ENCODE results near the gene GCK.
"Not testable (repeated sequence)": the region's sequence is repeated elsewhere in the genome, so short reads cannot be mapped to it uniquely, and the experiment has no call there.

Gene GCK

DNA sequence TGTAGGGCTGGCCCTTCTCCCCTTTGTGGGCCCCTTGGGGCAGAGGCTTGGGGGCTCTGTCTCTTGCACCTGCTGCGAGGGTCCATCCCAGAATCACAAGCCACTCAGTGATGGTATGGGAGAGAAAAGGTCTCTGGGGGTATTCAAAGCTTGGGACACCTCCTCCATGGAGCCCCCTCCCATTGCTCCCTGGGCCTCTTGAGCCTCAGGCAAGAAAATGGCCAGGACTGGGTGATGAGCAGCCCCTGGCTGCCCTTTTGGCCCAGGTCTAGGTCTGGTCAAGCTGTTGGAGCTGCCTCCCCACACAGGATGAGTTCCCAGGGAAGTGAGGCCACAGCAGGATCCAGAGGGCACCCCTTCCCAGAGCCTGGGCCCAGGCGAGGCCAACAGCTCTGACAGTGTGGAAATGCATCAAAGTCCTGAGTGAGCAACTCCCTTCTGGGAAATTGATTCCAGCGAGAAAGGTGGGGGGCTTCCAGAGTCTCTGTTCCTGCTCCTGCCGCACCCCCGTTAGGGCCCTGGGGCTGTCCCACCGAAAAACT is 44.7 kb downstream of the GCK start:
- DNase-seq = no peak

DNA sequence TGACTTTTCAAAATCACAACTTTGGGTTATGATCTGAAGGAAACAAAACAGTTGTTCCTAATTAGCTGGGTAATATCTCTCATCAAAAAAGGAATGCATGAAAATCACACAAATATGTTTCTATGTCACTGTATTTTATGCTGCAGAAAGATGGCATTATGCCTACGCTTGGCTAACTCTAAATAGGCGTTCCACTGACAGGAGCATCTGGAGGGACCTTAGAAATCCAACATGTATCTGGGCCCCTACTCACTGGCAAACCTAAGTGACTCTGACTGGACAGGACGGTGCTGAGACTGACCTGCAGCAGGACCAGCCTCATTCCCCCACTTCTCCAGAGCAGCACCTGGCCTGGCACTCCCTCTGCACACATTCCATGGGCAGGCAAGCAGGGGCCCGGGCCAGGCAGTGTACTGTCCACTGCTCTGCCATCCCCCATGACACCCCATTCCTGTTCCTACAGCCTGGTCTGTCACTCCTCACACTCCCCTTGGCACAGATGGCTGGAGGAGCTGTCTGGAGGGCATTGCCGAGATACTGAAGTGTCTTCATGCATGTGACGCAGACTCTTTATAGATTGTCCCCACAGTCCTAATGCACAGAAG is 45.5 kb downstream of the GCK start:
- no peak for DNase-seq

DNA sequence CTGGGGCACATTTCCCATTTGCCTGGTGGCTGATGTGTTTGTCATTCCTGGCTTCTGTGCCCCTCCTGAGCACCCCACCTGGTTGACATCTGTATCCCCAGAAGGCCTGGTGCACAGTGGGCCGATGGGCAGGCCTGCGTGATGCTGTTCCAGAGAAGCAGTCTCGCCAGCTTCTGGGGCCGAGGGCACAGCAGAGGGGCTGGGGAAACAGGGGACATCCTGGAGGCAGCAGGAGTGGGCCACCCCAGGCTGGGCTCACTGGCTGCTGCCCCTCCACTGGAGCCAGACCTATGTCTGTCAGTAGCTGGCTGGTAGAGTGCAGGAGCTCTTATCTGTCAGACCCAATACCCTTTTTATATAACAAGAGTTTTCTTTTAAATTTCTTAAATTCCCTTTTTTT is 47.2 kb downstream of the GCK start:
- no peak for DNase-seq

DNA sequence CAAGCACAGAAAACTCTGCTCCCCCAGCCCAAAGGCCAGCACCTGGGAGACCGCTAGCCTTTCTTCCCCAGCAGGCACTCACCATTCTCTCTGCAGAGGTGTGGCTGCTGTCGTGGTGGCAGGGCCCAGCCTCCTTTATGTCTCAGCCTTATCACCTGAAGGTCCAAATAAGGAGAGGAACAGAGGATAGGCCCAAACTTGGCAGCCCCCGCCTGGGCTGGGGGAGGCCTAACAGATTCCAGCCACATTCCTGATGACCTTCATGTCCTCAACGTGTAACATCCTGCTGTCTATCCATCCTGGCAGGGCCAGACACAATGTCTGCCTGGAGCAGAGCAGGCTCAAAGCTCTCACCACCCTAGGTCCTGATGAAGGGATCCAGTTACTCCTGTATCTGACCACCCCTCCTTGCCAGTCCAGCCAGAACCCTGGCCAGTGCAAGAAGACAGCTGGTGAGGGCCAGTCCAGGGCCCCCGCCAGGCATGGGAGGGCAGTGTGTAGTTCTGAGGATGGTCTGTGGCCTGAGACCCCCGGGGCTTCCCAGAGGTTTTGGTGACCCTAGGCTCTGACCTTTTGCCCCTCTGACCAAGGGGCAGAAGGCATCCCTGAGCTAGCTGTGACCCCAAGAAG is 47.9 kb downstream of the GCK start, which contains the start of gene MYL7:
Gene MYL7 (minus strand): TSS at position 112 of the 630 bp plus-strand sequence. CDS start 27 bp downstream, at position 85.
- DNase-seq = no peak

DNA sequence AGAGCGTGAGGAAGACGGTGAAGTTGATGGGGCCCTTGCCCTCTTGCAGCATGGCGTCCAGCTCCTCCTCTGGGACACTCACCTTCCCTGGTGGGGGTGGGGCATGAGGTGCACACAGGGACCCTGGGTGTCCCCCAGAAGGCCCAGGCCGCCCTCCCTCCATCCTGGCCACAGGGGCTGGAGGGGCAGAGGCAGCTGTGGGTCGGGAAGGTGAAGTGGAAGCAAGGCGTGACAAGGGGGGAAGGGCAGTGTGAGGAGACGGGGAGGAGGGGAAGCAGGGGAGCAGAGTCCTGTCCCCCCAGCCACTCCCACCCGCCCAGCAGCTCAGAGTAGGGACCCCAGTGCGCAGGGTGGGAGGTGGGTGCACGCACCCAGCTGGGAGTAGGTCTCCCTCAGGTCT is 48.9 kb downstream of the GCK start:
- DNase-seq = no peak

DNA sequence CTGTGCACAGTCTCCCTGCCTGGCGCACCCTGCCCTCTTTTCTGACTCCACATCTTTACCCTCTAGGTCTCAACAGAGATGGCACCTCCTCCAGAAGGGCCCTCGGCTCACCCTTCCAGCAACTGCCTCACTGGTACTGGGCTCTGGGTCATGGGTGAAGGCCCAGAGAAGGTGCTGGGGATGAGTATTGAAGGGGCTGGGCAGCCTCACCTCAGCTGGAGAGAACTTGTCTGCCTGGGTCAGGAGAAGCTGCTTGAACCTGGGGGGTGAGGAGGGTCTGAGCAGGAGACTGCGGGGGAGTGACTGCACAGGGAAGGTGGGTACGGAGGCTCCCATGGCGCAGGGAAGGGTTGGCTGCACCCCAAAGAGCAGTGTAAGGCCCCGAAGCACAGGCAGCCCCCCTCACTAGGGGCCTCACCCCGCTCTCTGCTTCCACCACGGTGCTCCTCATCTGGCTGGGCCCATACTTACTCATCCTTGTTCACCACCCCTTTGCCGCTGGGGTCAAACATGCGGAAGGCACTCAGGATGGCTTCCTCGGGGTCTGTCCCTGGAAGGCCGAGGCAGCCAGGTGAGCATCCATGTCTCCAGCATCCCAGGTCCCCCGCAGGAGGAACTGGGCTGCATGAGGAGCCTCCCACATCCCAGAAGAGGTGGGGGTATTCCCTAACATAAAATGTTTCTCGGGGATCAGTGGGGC is 49.8 kb downstream of the GCK start:
- DNase-seq = no peak

DNA sequence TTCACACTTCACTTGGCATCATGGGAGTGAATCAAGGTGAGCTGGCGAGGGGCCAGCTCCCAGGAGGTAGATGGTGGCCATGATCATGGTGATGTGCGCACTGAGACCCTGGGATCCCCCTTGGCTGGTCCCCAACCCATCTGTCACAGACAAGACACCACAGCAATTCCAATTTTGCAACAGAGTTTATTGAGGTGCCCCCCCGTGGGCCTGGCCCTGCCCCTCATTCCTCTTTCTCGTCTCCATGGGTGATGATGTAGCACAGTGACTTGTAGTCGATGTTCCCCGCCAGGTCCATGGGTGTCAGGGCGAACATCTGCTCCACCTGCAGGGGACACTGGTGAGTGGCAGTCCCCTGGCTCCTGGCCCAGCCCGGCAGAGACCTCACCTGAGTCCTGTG is 50.5 kb downstream of the GCK start:
- DNase-seq = no peak

DNA sequence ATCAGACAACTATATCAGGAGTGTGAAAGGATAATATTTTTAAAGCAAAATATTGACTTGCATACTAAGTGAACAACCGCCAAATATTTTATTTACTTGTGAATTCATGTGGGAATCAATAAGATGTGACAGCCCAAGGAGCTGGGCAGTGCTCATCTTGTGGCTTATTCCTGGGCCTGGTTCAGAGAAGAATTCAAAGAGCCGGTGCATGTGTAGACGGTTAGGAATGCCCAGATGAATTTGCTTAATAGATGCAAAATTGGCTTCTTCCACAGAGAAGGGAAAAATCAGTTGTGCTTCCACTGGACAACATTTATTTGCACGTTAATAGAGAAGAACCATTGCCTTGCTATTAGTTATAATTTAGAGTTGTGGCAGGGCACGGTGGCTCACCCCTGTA is 52.5 kb downstream of the GCK start:
- DNase-seq = no peak

DNA sequence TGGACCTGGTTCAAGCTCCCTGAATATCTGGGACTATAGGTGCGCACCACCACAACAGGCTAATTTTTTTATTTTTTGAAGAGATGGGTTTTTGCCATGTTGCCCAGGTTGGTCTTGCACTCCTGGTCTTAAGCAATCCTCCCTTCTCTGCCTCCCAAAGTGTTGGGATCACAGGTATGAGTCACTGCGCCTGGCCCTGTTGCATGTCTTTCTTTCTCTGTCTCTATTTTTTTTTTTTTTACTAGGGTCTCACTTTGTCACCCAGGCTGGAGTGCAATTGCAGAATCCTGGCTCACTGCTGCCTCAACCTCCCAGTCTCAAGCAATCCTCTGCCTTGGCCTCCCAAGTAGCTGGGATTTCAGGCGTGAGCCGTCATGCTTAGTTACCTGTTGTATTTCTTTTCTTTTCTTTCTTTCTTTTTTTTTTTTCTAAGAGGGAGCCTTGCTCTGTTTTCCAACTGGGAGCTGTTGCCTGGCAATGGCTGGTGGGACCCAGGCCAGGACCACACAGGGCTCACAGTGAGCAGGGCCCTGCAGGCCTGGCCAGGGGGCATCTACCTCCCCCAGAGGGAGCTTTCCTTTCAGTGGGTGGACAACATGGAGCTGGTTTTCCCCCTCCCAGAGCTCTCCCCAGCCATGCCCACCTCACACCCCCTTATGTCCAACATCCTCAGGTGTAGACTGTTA is 54.2 kb downstream of the GCK start:
- no peak for DNase-seq

DNA sequence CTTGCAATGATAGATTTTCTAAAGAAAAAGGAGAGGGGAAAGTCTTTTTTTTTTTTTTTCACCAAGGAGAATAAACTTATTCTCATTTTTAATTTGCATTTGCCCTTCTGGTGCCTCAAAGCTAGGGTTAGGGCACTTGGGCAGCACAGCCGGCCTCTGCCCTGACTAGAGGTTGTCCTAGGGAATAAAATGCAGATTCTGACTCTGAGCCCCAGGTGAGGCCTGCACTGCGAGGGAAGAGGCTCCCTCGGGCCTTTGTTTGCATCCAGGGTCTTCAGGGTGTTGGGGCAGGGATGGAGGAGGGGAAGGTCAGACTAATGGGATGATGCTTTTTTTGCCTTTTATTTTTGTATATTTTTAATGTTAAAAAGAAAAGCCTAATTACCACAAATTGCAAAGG is 55.9 kb downstream of the GCK start:
- no peak for DNase-seq

DNA sequence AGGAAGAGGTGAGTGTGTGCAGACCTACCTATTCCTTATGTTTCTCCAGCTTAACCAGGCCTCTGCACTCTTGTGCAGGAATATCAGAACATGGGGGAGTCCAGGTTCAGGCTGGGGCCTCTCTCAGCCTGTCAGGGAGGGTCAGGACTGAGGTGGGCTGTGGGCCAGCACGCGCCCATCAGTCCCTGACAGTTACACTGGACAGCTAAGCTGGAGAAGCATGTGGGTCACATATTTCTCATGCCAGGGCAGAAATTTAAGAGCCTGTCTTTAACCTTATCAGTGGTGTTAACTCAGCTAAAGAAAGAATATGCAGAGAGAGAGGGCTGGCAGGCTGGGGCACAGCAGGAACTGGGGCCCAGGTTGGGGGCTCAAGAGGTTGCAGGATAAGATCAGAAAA is 57.2 kb downstream of the GCK start:
- DNase-seq = no peak

DNA sequence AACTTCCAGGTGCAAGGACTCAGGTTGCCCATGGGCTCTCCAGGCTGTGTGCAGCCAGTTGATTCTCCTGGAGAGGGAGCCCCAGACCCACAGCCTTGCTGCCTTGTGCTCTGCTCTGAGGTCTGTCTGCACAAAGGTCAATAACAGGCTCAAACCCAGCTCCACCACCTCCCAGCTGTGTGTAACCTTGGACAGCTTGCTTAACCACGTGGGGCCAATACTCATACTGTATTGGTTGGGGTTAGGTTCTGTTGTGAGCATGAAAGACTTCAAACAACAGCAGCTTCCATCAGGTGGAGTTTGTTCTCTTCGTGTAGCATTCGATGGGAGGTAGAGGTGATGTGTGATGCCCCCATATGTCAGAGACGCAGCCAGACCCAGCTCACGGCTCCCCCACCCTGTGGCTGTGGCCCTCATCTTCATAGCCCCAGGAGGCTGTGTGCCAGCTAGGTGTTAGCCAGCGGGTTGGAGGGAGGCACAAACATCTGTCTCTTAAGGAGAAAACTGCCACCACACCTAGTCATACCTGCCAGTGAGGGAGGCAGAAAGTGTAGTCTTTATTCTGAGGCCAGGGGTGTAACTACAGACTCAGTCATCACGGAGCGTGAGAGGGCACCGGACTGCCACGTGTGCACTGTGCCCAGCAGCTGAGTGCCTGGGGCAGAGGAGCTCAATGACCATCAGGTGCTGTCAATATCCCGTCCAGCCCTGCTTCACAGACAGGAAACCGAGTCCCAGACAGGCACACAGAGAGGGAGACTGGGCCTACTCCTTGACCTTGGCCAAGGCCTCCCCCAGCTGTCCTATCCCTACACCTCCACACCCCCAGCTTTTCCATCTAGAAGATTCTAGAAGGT is 57.8 kb downstream of the GCK start:
- no peak for DNase-seq

DNA sequence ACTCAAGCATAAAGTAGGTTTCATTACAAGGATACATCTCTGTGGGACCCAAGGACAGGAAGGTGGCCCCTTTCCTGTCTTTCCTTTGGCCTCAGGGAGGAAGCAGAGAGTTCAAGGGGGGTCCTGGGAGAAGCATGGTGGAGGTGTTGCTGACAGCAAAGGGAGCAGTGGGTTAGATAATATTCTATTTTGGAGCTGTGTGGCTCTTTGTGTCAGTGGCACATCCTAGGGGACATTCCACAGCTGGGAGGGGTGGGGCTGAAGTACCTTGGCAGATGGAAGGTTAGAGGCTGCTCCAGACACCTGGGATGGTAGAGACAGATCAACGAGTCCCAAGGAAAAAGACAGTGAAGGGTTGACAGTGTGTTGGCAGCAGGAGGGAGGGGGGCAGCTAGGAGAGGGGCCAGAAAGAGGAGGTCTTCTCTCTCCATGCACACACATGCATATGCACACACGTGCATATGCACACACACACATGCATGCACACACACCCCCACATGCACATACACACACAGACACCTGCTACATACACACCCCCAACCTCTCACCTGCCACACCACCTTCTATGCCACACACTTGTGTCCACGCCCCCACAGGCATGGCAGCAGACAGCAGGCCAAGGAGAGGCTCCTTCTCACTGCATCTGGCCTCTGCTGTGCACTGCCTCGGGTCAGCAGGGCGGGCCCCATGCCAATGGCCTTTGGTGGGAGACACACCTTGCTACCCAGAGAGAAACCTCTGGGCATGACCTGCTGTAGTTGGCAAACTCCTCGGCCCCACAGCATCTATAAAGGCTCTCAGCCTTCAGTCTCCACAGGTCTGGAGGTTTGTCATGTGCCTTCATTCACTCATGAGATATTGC is 60.3 kb downstream of the GCK start:
- DNase-seq = no peak

DNA sequence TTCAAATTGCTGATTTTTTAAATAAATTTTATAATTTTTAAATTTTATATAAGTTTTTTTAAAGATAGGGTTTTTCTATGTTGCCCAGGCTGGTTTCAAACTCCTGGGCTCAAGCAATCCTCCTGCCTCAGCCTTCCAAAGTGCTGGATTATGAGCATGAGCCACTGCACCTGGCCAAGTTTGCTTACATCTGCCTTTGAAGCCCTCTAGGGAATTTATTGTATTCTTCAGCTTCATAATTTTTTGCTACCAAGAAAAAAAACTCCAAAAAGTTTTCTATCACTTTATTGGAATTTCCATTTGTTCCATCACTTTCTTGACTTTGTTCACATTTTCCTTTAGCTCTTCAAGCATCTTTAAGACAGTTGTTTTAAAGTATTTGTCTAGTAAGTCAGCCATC is 62.1 kb downstream of the GCK start:
- DNase-seq = no peak

DNA sequence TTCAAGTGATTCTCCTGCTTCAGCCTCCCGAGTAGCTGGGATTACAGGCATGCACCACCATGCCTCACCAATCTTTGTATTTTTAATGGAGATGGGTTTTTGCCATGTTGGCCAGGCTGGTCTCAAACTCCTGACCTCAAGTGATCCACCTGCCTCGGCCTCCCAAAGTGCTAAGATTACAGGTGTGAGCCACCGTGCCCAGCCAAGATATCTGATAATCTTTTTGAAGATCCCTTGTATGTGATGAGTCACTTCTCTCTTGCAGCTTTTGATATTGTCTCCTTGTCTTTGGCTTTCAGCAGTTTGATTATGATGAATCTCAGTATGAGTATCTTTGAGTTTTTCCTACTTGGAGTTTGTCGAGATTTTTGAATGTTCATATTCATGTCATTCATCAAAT is 62.7 kb downstream of the GCK start:
- DNase-seq = not testable (repeated sequence)

DNA sequence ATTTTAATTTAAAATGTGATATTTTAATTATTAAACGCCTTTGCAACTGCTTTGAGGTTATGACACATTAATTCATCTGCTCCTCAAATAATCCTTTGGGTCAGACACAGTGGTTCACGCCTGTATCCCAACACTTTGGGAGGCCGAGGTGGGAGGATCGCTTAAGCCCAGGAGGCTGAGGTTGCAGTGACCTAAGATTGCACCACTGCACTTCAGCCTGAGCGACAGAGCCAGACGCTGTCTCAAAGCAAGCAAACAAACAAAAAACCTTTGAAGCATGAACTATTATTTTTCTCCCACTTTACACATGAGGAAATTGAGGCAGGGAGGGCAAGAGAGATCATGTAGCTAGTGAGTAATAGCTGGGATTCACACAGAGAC is 64.4 kb downstream of the GCK start:
- DNase-seq = no peak

DNA sequence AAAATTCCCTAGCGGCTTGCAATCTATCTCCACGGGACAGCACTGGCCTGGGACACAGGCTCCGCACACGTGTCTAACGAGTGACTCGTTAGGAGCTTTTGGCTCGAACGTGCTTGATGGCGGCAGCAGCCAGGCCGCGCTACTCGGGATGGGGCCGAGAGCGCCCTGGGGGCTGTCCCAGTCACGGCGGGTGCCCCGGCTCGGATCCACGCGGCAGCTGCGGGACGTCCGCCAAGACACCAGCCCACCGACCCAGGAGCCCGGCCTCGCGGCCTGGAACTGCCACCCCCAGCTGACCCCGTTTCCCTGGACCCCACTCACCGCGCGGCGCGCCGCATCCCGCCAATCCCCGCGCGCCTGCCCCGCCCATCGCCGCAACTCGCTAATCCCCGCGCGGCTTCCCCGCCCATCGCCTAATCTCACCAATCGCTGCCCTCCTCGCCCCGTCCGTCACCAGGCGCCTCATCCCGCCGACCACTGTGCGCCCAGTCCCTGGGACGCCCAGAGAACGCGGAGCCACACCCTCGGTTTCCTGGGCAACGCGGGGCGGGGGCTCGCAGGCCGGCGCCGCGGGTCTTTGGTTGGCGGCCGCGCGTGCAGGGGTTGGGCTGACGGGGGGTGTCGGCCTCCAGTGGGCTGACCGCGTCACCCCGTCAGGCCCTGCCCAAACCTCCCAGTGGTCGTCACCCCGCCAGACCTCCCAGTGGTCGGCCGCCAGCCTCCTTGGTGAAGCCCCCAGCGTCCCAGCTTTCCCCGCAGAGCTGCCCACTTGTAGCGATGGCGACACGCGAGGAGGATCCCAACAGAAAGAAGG is 65.8 kb downstream of the GCK start, which contains the start of gene POLD2:
Gene POLD2 (minus strand): TSS at position 359 of the 814 bp plus-strand sequence. CDS start 1,495 bp downstream, outside the sequence.
- DNase-seq = peak; percentile 59 to 99 (median 96)

DNA sequence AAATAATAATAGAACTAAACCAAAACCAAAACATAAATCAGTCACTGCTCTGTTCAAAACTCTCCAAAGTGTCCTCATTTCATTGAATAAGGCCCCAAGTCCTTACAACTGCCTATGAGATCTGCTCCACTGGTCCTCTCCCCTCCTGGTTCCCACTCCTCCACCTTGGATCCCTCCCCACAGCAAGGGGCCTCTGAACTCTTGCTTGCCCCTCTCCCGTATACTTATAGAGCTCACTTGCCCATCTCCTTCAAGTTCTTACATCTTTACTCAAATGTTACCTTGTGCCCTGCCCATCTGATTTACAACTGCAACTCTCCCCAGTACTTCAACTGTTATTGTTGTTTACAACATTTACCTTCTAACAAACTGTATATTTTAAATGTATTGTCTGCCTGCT is 66.7 kb downstream of the GCK start:
- no peak for DNase-seq
